ENCODE data around the gene SCAMP3. TPM values are rescaled to one million over a fixed set of nuclear protein-coding genes. Genes with fewer than 3 reads are reported as not detected.

The SCAMP3 gene
- total and polyA plus RNA-seq, 12 donors = 41.9 to 143 (median 94.1) TPM

GRCh38 chr1:155268630-155269029 lies 6.5 kb upstream of the SCAMP3 start:
- Histone ChIP-seq H3K4me1 (replicated peaks in 1 of 2) (peaks cover 10 to 12% of the 10 kb centered on the region in 2 donors), H3K27ac (no peak overlapping the region), H3K36me3 (replicated peaks in 1 of 2) (peaks cover 0 to 79% of the 10 kb centered on the region in 2 donors), H3K9me3 (replicated peaks in 1 of 3) (no peaks in the 10 kb centered on the region), H3K27me3 (no peaks in the 10 kb centered on the region), H3K4me3 (no peak overlapping the region)
- WGBS, 4 donors = 88 to 91% (median 89%) methylated on average over 14 to 21 of the region's 21 CpGs
- no peak for DNase-seq
- TF ChIP-seq POLR2A (IDR thresholded peaks at IDR 0.05) = no peak
- TF ChIP-seq CTCF (IDR thresholded peaks at IDR 0.05) = no peak
- intact Hi-C loops (cut with DNase I) = no loop called here

GRCh38 chr1:155267373-155267772 lies 5.2 kb upstream of the SCAMP3 start:
- intact Hi-C loops (cut with DNase I) = no loop called here

GRCh38 chr1:155266553-155266952 lies 4.4 kb upstream of the SCAMP3 start:
- Histone ChIP-seq H3K36me3 (replicated peaks in 1 of 2) (peaks cover 0 to 87% of the 10 kb centered on the region in 2 donors), H3K27me3 (no peaks in the 10 kb centered on the region), H3K4me3 (no peak overlapping the region), H3K4me1 (replicated peaks in 1 of 2) (peaks cover 5 to 7% of the 10 kb centered on the region in 2 donors), H3K27ac (no peak overlapping the region), H3K9me3 (replicated peaks in 1 of 3) (no peaks in the 10 kb centered on the region)
- DNase-seq = no peak
- TF ChIP-seq POLR2A (IDR thresholded peaks at IDR 0.05) (no peak), CTCF (IDR thresholded peaks at IDR 0.05) (no peak)
- 72 to 79% (median 76%) methylated on average over 6 of the region's 6 CpGs for WGBS, 4 donors
- intact Hi-C loops (cut with DNase I) = no loop called here

More at GRCh38 chr1:155267373-155267772, 5.2 kb upstream of the SCAMP3 start:
- Histone ChIP-seq H3K4me3 (no peak overlapping the region), H3K4me1 (replicated peaks in 1 of 2) (peaks cover 10 to 12% of the 10 kb centered on the region in 2 donors), H3K36me3 (replicated peaks in 1 of 2) (peaks cover 0 to 89% of the 10 kb centered on the region in 2 donors), H3K27me3 (no peaks in the 10 kb centered on the region), H3K9me3 (replicated peaks in 1 of 3) (no peaks in the 10 kb centered on the region), H3K27ac (no peak overlapping the region)
- no peak for DNase-seq
- TF ChIP-seq CTCF (IDR thresholded peaks at IDR 0.05) = no peak
- no peak for TF ChIP-seq POLR2A (IDR thresholded peaks at IDR 0.05)
- WGBS, 4 donors = 92 to 100% (median 95%) methylated on average over 2 of the region's 2 CpGs

GRCh38 chr1:155263067-155263466 lies 907 bp upstream of the SCAMP3 start:
- Histone ChIP-seq H3K4me3 (no peak overlapping the region), H3K27ac (peak overlapping the region in 2 of 5 donors; percentile 12 to 80), H3K9me3 (replicated peaks in 1 of 3) (no peaks in the 10 kb centered on the region), H3K27me3 (no peaks in the 10 kb centered on the region), H3K36me3 (replicated peaks in 1 of 2) (peaks cover 0 to 76% of the 10 kb centered on the region in 2 donors), H3K4me1 (replicated peaks in 1 of 2) (peaks cover 13 to 16% of the 10 kb centered on the region in 2 donors)
- intact Hi-C loops (cut with DNase I) = loop anchor here in 1 of 2 donors (5.0 kb wide), 1 partner anchor 44 kb away; the partner anchor contains the start of gene FDPS
- DNase-seq = no peak
- TF ChIP-seq POLR2A (IDR thresholded peaks at IDR 0.05) = no peak
- no peak for TF ChIP-seq CTCF (IDR thresholded peaks at IDR 0.05)
- WGBS, 4 donors = 79 to 81% (median 80%) methylated on average over 10 to 11 of the region's 11 CpGs
